ENCODE measurements around the gene KIAA0232.
A peak's percentile ranks its signal among the peaks of the same experiment; 100 is the strongest.

The KIAA0232 gene, protein sequence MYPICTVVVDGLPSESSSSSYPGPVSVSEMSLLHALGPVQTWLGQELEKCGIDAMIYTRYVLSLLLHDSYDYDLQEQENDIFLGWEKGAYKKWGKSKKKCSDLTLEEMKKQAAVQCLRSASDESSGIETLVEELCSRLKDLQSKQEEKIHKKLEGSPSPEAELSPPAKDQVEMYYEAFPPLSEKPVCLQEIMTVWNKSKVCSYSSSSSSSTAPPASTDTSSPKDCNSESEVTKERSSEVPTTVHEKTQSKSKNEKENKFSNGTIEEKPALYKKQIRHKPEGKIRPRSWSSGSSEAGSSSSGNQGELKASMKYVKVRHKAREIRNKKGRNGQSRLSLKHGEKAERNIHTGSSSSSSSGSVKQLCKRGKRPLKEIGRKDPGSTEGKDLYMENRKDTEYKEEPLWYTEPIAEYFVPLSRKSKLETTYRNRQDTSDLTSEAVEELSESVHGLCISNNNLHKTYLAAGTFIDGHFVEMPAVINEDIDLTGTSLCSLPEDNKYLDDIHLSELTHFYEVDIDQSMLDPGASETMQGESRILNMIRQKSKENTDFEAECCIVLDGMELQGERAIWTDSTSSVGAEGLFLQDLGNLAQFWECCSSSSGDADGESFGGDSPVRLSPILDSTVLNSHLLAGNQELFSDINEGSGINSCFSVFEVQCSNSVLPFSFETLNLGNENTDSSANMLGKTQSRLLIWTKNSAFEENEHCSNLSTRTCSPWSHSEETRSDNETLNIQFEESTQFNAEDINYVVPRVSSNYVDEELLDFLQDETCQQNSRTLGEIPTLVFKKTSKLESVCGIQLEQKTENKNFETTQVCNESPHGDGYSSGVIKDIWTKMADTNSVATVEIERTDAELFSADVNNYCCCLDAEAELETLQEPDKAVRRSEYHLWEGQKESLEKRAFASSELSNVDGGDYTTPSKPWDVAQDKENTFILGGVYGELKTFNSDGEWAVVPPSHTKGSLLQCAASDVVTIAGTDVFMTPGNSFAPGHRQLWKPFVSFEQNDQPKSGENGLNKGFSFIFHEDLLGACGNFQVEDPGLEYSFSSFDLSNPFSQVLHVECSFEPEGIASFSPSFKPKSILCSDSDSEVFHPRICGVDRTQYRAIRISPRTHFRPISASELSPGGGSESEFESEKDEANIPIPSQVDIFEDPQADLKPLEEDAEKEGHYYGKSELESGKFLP (N-terminal part only)

DNA sequence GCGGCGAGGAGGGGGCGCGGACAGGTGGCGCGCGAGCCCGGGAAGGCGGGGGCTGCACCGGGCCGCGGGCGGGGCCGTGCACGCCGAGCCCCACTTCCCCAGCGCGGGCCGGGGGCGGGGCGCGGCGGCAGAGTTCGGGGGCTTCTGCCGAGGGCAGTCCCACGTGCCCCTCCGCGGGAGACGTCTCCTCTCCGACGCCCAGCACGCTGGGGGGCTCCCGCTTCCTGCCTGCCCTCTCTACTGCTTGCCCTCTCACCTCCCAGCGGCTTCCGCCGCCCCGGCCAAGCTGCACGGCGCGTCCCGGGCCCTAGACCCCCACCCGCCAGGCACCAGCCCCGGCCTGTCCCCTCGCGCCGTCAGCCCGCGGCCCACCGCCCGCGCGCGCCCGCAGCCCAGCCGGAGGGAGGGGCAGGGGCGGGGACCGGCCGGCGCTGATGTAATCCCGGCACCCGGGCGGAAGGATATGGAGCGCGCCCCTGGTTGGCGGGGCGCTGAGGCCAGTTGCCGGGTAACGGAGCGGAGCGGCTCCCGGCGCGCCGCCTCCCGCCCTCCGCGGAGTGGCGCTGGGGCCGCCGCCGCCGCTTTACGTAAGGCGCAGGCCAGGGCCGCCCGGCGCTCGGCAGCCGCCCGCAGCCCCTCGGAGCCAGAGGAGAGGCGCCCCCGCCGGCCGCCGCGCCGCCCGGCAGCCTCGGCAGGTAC lies at the start of gene KIAA0232:
TSS of gene KIAA0232 (plus strand) at position 581 of the 699 bp plus-strand sequence. CDS start 41,727 bp downstream, outside the sequence.
- DNase-seq, result peak; percentile 94

DNA sequence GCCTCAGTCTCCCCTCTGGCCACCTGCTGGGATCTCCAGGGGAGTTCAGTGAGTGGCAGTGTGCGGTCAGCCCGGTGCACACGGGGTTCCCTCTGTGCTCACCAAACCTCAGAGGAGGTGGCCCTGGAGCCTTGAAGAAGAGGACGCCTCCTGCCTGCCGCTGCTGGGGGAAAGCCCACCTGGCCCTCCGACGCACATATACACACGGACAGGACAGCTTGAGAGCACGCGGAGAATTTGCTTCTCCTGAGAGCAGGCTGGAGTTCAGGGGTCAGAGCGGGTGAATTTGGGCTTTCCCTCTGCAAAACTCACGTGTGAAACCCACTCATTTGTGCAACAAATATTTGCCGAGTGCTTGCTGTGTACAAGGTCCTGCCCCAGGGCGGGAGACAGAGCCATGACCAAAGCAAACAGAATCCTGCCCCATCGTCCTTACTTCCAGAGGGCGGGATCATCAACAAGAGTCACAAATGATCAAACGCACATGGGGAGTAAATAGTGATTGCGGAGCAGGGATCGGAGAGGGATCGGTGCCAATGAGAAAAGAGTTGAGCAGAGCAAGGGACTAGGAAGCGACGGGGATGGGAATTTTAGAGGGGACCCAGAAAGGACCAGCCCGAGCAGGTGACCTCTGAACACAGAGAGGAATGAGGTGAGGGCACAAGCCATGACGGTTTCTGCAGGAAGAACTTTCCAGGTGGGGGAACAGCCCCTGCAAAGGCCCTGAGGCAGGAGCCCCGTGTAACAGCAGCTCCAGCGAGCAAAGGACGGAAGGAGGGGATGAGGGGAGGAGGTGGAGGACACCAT lies 49.0 kb upstream of the KIAA0232 start:
- DNase-seq, result no peak

- no peak for DNase-seq
These were observed 48.3 kb upstream of the KIAA0232 start for GRCh38 chr4:6734165-6734786.

- DNase-seq, result no peak
These were observed 42.6 kb upstream of the KIAA0232 start for GRCh38 chr4:6739920-6740319.

- no peak for DNase-seq
These were observed 42.2 kb upstream of the KIAA0232 start for GRCh38 chr4:6740347-6740746.

- DNase-seq, result no peak
These were observed 40.0 kb upstream of the KIAA0232 start for GRCh38 chr4:6742507-6742906.

DNA sequence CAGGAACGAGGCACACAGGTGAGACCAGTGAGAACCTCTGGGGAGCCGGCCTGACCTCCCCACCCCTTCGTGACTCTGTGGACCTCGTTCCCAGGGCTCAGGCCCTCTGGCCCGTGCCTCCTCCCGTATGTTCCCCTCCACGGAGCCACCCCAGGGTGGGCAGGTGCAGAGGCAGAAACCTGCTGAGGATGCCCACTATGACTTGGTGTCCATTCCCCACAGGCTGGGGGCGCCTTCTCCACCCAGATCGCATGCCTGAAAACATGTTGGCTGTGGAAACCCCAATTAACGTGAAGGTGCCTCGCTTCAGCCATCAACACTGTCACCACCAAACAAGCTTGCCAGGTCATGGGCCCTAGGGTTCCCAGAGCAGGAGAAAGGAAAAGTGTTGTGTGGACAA lies 39.5 kb upstream of the KIAA0232 start:
- DNase-seq, result no peak

DNA sequence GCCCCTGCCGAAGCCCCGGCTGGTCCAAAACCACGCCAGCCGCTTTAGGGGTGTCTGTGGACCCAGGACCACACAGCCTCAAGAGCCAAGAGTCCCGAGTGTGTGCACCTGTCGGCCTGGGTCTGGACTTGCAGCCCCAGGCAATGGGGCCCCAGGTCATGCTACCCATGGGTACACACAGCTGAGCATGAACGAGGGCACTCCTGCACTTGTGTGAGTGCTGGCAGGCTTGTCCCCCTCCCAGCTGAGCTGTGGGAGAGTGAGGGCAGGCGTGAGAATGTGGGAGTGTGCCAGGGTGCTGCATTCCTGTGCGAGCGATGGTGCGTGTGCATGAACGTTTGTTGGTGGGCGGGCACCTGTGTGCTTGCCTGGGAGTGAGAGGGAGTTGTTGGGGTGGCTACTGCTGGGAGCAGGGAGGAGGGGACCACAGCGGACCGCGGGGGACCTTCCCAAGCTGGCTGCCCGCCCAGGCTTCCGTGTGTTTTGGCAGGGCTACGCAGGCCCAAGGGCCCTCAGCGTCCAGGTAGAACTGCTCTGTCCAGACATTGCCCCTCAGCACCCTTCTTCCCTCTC lies 35.7 kb upstream of the KIAA0232 start:
- DNase-seq, result peak; percentile 79

GRCh38 chr4:6747294-6748051 lies 35.1 kb upstream of the KIAA0232 start:
- peak; percentile 82 for DNase-seq

GRCh38 chr4:6748286-6748685 lies 34.2 kb upstream of the KIAA0232 start:
- DNase-seq, result no peak

- DNase-seq, result no peak
These were observed 33.0 kb upstream of the KIAA0232 start for GRCh38 chr4:6749340-6750171.

GRCh38 chr4:6750286-6751221 lies 32.0 kb upstream of the KIAA0232 start:
- DNase-seq, result no peak

- no peak for DNase-seq
These were observed 30.7 kb upstream of the KIAA0232 start for GRCh38 chr4:6751611-6752485.

DNA sequence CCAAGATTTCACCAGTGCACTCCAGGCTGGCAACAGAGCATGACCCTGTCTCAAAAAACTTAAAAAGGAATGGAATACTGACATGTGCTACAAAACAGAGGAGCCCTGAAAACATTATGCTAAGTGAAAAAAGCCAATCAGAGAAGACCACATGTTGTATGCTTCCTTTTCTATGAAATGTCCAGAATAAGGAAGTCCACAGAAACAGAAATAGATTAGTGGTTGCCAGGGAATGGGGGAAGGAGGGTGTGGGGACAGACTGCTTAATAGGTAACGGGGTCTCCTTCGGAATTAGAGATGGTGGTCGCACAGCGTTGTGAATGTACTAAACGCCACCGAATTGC lies 30.1 kb upstream of the KIAA0232 start:
- DNase-seq, result no peak

DNA sequence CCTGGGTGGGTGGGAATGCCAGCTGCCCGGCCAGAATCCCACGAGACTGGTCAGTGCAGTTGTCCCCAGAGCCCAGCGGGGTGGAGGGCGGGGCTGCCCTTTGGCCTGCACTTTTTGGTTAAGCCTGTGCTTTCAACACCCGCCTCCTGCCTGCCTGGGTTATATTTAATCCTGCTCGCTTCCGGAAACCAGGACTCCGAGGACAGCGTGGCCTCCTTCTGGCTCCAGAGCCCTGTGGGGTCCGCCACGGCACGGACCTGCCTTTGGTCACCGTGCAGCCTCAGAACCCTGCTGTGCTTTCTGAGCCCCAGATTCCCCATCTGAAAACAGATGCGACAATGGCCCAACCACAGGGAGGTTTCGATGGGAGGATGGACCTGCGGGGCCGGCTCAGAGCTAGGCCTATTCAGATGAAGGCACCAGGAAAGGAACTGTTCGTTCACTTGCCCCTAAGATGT lies 29.4 kb upstream of the KIAA0232 start:
- DNase-seq, result no peak

GRCh38 chr4:6753891-6754290 lies 28.6 kb upstream of the KIAA0232 start:
- DNase-seq, result no peak
